HUES48 (cell line): ENCODE results near the gene PIAS4.
"Not testable (repeated sequence)": the region's sequence is repeated elsewhere in the genome, so short reads cannot be mapped to it uniquely, and the experiment has no call there.

Source experiments
- H3K27ac ChIP-seq: one replicate; pipeline ENCODE4 v1.7.0; 2013; ENCODE audit warnings: low read depth, low read length, inconsistent platforms
- H3K27me3 ChIP-seq: 2 replicates; pipeline ENCODE4 v1.6.1; 2013; ENCODE audit warnings: mild to moderate bottlenecking, low read length; ENCODE audit not compliant: control insufficient read depth, insufficient read depth
- H3K36me3 ChIP-seq: 2 replicates; pipeline ENCODE4 v1.6.1; 2013; ENCODE audit warnings: low read length; ENCODE audit not compliant: control insufficient read depth, insufficient read depth
- H3K4me1 ChIP-seq: 2 replicates; pipeline ENCODE4 v1.6.1; 2013; ENCODE audit warnings: mild to moderate bottlenecking, low read length; ENCODE audit not compliant: control insufficient read depth, insufficient read depth
- H3K4me3 ChIP-seq: 2 replicates; pipeline ENCODE4 v1.5.1; 2013; ENCODE audit warnings: mild to moderate bottlenecking, low read depth, low read length
- H3K9ac ChIP-seq: 2 replicates; pipeline ENCODE4 v1.6.1; 2013; ENCODE audit warnings: mild to moderate bottlenecking, low read depth, low read length, moderate library complexity
- H3K9me3 ChIP-seq: 2 replicates; pipeline ENCODE4 v1.6.1; 2013; ENCODE audit warnings: low read length; ENCODE audit not compliant: control insufficient read depth, insufficient read depth

Gene PIAS4

GRCh38 chr19:4007021-4007835 lies at the start of gene PIAS4:
PIAS4 (plus strand) TSS chr19:4007736; CDS start chr19:4007761, 25 bp downstream.
- Histone ChIP-seq H3K9me3 (no peaks in the 10 kb centered on the region), H3K27ac (peak within 1 kb of the TSS; percentile 90)

GRCh38 chr19:3958836-3959765 lies 48.4 kb upstream of the PIAS4 start:
- Histone ChIP-seq H3K27ac (no peak overlapping the region), H3K4me1 (no peaks in the 10 kb centered on the region), H3K36me3 (peaks cover 70% of the 10 kb centered on the region), H3K9ac (no peak overlapping the region), H3K27me3 (no peaks in the 10 kb centered on the region), H3K4me3 (no peak overlapping the region), H3K9me3 (no peaks in the 10 kb centered on the region)

More at GRCh38 chr19:4007021-4007835, at the start of gene PIAS4:
- H3K9ac ChIP-seq, result peak within 1 kb of the TSS; percentile 79
- H3K4me3 ChIP-seq, result peak within 1 kb of the TSS; percentile 88
- H3K4me1 ChIP-seq, result 0 out of 2 replicates have a peak, but pooled peaks cover 6% of the 10 kb centered on the region
- peaks cover 16% of the 10 kb centered on the region; the same call in 1 of the 2 replicates for H3K36me3 ChIP-seq
- no peaks in the 10 kb centered on the region for H3K27me3 ChIP-seq

- Histone ChIP-seq H3K4me1 (no peaks in the 10 kb centered on the region), H3K4me3 (no peak overlapping the region), H3K27me3 (no peaks in the 10 kb centered on the region), H3K36me3 (peaks cover 75% of the 10 kb centered on the region), H3K9ac (no peak overlapping the region), H3K9me3 (no peaks in the 10 kb centered on the region), H3K27ac (no peak overlapping the region)
Observed at GRCh38 chr19:3959766-3960131, 47.8 kb upstream of the PIAS4 start.

- Histone ChIP-seq H3K27me3 (no peaks in the 10 kb centered on the region), H3K4me1 (no peaks in the 10 kb centered on the region), H3K9ac (no peak overlapping the region), H3K9me3 (no peaks in the 10 kb centered on the region), H3K36me3 (peaks cover 87% of the 10 kb centered on the region), H3K27ac (no peak overlapping the region), H3K4me3 (no peak overlapping the region)
Observed at GRCh38 chr19:3961007-3961406, 46.5 kb upstream of the PIAS4 start.

- H3K9ac ChIP-seq, result no peak overlapping the region
- no peaks in the 10 kb centered on the region for H3K9me3 ChIP-seq
- no peak overlapping the region for H3K4me3 ChIP-seq
- H3K4me1 ChIP-seq, result peaks cover 4% of the 10 kb centered on the region; the same call in 1 of the 2 replicates
- H3K27me3 ChIP-seq, result no peaks in the 10 kb centered on the region
- H3K27ac ChIP-seq, result no peak overlapping the region
- H3K36me3 ChIP-seq, result peaks cover 93% of the 10 kb centered on the region
Observed at GRCh38 chr19:3963458-3964255, 43.9 kb upstream of the PIAS4 start.

GRCh38 chr19:3964256-3965194 lies 43.0 kb upstream of the PIAS4 start:
- H3K27me3 ChIP-seq, result no peaks in the 10 kb centered on the region
- peaks cover 12% of the 10 kb centered on the region for H3K4me1 ChIP-seq
- H3K4me3 ChIP-seq, result no peak overlapping the region
- H3K36me3 ChIP-seq, result peaks cover 89% of the 10 kb centered on the region
- H3K27ac ChIP-seq, result peak overlapping the region; percentile 19
- H3K9me3 ChIP-seq, result no peaks in the 10 kb centered on the region
- H3K9ac ChIP-seq, result no peak overlapping the region

GRCh38 chr19:3966051-3967017 lies 41.2 kb upstream of the PIAS4 start:
- Histone ChIP-seq H3K4me1 (peaks cover 16% of the 10 kb centered on the region), H3K9me3 (no peaks in the 10 kb centered on the region), H3K27ac (peak overlapping the region; percentile 23), H3K36me3 (peaks cover 71% of the 10 kb centered on the region), H3K4me3 (no peak overlapping the region), H3K27me3 (no peaks in the 10 kb centered on the region), H3K9ac (no peak overlapping the region)

- Histone ChIP-seq H3K36me3 (peaks cover 62% of the 10 kb centered on the region), H3K9ac (peak overlapping the region; percentile 62; the same call in 1 of the 2 replicates), H3K4me1 (peaks cover 16% of the 10 kb centered on the region), H3K27ac (peak overlapping the region; percentile 98)
- not testable (repeated sequence) for H3K27me3 ChIP-seq, H3K4me3 ChIP-seq, H3K9me3 ChIP-seq
Observed at GRCh38 chr19:3967983-3968382, 39.6 kb upstream of the PIAS4 start.
